Testis (tissue), 2 donors: ENCODE measurements around the gene KHDC3L.
"Not testable (repeated sequence)": the region's sequence is repeated elsewhere in the genome, so short reads cannot be mapped to it uniquely, and the experiment has no call there.

Experiments used
- CTCF ChIP-seq, 3 experiments: fragments of 450-650 bp in 2 of 3; fragments of 200-600 bp in 1 of 3; sonication (generic) in 1 of 3; IDR thresholded peaks; one replicate each; pipeline ENCODE4 v1.5.1; 2016 to 2019; ENCODE audit warnings: antibody characterized with exemption in 3 of 3, mild to moderate bottlenecking in 2 of 3, moderate library complexity in 1 of 3
- POLR2A ChIP-seq: fragments of 450-650 bp; IDR thresholded peaks from one replicate; pipeline ENCODE4 v1.6.1; 2017; ENCODE audit warnings: antibody characterized with exemption, mild to moderate bottlenecking, moderate library complexity

- TF ChIP-seq CTCF (IDR thresholded peaks at IDR 0.05); POLR2A: not testable (repeated sequence)
Observed at GRCh38 chr6:73392188-73392587, 29.7 kb downstream of the KHDC3L start.
